GM12873 (cell line): ENCODE data around the gene ADAMTS12.

Experiments used
- TF ChIP-seq, protein P1 (sequence below): IDR thresholded peaks from 2 replicates; pipeline ENCODE4 v1.5.1; 2012; ENCODE audit warnings: low read depth, mild to moderate bottlenecking, moderate library complexity, low read length, control low read depth; ENCODE audit not compliant: insufficient read depth; ENCODE audit errors: missing control alignments

The ADAMTS12 gene

GRCh38 chr5:33501260-33501659 is 390.5 kb downstream of the ADAMTS12 start:
- TF ChIP-seq, protein P1, sequence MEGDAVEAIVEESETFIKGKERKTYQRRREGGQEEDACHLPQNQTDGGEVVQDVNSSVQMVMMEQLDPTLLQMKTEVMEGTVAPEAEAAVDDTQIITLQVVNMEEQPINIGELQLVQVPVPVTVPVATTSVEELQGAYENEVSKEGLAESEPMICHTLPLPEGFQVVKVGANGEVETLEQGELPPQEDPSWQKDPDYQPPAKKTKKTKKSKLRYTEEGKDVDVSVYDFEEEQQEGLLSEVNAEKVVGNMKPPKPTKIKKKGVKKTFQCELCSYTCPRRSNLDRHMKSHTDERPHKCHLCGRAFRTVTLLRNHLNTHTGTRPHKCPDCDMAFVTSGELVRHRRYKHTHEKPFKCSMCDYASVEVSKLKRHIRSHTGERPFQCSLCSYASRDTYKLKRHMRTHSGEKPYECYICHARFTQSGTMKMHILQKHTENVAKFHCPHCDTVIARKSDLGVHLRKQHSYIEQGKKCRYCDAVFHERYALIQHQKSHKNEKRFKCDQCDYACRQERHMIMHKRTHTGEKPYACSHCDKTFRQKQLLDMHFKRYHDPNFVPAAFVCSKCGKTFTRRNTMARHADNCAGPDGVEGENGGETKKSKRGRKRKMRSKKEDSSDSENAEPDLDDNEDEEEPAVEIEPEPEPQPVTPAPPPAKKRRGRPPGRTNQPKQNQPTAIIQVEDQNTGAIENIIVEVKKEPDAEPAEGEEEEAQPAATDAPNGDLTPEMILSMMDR = no peak

GRCh38 chr5:33494466-33494865 is 397.3 kb downstream of the ADAMTS12 start:
- TF ChIP-seq, protein P1 = no peak

GRCh38 chr5:33491941-33492340 is 399.8 kb downstream of the ADAMTS12 start:
- TF ChIP-seq, protein P1 = no peak

DNA sequence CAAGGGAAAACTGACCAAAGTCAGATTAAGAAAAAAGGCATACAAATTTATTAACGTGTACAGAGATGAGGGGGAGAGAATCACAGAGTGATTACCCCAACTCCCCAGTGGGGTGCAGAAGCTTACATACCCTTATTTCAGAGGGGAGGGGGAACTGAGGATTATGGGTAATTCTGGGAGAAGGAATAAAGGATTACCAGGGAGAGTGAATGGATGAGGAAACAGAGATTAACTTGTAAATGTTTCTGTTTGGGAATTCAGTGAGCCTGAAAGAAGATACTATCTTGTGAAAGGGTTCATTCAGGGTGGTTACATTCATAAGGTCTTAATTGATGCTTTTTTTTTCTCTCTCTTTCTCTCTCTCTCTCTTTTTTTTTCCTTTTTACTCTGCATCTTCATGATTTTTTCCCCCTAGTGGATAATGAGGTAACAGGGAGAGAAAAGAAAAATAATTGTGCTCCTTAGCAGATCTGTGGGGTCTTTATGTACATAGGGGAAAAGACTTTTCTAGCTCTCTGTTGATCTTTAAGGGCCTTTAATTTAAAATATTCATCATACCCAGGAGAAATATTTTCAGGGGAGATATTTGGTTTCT is 401.6 kb downstream of the ADAMTS12 start:
- TF ChIP-seq, protein P1 = no peak

- TF ChIP-seq, protein P1 = no peak
These were observed 402.2 kb downstream of the ADAMTS12 start for GRCh38 chr5:33489481-33490067.

GRCh38 chr5:33488558-33489355 is 403.0 kb downstream of the ADAMTS12 start:
- TF ChIP-seq, protein P1 = no peak

DNA sequence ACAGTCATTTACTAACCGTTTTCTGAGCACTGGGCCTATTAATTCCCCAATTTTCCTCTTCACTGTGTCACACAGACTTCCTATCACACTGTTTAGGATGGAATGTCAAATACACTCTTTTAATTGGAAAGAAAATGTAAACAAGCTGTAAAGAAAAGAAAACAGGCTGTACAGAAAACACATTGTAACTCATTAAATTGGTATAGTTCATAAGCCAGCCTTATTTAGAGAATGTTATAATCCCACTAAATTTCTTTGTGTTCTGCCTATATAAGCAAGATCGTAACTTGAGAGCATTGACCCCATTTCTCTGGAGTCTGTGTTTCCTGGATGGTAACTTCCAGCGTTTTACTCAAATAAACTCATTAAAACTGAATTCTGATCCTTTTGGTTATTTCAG is 404.6 kb downstream of the ADAMTS12 start:
- TF ChIP-seq, protein P1 = no peak
